Esophagus (tissue), 2 donors: ENCODE data around the gene FAM131A. TPM values are rescaled to one million over a fixed set of nuclear protein-coding genes. Genes with fewer than 3 reads are reported as not detected.

ENCODE experiments used
- polyA plus RNA-seq, 2 donors: library from polyadenylated mRNA; stranded (reverse); fragments of 200-250 nt; gene quantifications; one replicate each; pipeline ENCODE4 v1.2.3, GENCODE V29; 2013
- donor health status: healthy with polysubstance abuse.
- donor health status: Bipolar disorder and iron deficiency.

FAM131A gene
- polyA plus RNA-seq, 2 donors: 7.7 to 9.5 TPM

Other genes starting within 250 kb of the FAM131A start
- gene HTR3E, start 240.5 kb upstream of the FAM131A start, polyA plus RNA-seq: not detected
- 10 to 100 TPM; 31.0 to 37.7 TPM for gene EIF2B5, start 202.2 kb upstream of the FAM131A start, polyA plus RNA-seq
- gene DVL3, start 182.2 kb upstream of the FAM131A start, polyA plus RNA-seq: 10 to 100 TPM; 27.2 to 31.6 TPM
- 100 to 1,000 TPM in 1 of 2 donors, 10 to 100 TPM in 1; 94.2 to 210 TPM for gene AP2M1, start 162.7 kb upstream of the FAM131A start, polyA plus RNA-seq
- 10 to 100 TPM; 42.3 to 42.4 TPM for gene ABCF3, start 151.4 kb upstream of the FAM131A start, polyA plus RNA-seq
- gene VWA5B2, start 108.0 kb upstream of the FAM131A start, polyA plus RNA-seq: under 1 TPM; 0.02 to 0.04 TPM
- 10 to 100 TPM; 16.4 to 31.0 TPM for gene ALG3, start 88.6 kb upstream of the FAM131A start, polyA plus RNA-seq
- 1 to 10 TPM; 3.5 to 8.6 TPM for gene EEF1AKMT4, start 87.9 kb upstream of the FAM131A start, polyA plus RNA-seq
- under 1 TPM; 0.06 to 0.12 TPM for gene CAMK2N2, start 76.0 kb upstream of the FAM131A start, polyA plus RNA-seq
- gene ECE2, start 61.6 kb upstream of the FAM131A start, polyA plus RNA-seq: not detected
- 100 to 1,000 TPM in 1 of 2 donors, 10 to 100 TPM in 1; 50.1 to 156 TPM for gene PSMD2, start 38.4 kb upstream of the FAM131A start, polyA plus RNA-seq
- gene EIF4G1, start 23.0 kb upstream of the FAM131A start, polyA plus RNA-seq: 100 to 1,000 TPM; 222 to 257 TPM
- gene CLCN2, start 24.0 kb downstream of the FAM131A start, polyA plus RNA-seq: 1 to 10 TPM; 3.1 to 5.4 TPM
- 100 to 1,000 TPM in 1 of 2 donors, 10 to 100 TPM in 1; 79.6 to 103 TPM for gene POLR2H, start 24.1 kb downstream of the FAM131A start, polyA plus RNA-seq
- gene THPO, start 40.6 kb downstream of the FAM131A start, polyA plus RNA-seq: under 1 TPM; 0.06 to 0.12 TPM
- 1 to 10 TPM; 2.2 to 3.0 TPM for gene CHRD, start 42.5 kb downstream of the FAM131A start, polyA plus RNA-seq
- gene EPHB3, start 224.2 kb downstream of the FAM131A start, polyA plus RNA-seq: 10 to 100 TPM; 24.6 to 27.7 TPM